ENCODE results near the gene NFIB.

The NFIB gene

DNA sequence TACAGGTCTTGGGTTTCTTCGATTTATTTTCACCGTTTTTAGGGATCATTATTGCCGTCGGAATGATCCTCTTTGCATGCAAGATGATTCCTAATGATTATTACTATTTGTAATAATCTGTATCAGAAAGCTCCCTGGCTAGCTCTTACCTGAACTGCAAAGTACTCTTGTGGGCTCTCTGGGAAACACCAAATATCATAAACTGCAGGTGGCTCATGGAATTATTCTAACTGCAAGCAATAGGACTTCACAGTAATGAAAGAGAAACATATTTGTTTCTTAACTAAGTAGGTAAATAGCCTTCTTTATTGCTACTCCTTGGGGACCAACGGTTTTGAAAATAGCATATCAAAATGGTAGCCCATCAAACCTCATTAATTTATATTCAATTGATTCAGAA is 219.4 kb downstream of the NFIB start:
- DNase-seq, result no peak

DNA sequence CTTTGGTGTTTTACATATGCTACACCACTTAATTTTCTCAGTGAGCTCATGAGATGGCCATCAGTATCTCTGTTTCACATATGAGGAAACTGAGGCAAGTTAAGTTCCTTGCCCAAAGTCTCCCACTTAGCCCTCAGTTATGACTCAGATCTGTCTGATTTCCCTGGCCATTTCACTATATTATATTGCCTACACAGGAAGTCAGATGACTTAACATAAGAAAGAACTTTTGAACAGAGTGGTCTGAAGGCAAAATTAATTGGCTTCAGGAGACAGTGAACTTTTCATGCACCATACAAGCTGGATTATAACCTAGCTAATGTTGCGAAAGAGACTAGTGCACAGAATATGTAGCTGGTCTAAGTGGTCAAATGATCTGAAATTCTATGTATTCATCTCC is 221.6 kb downstream of the NFIB start:
- DNase-seq, result no peak

DNA sequence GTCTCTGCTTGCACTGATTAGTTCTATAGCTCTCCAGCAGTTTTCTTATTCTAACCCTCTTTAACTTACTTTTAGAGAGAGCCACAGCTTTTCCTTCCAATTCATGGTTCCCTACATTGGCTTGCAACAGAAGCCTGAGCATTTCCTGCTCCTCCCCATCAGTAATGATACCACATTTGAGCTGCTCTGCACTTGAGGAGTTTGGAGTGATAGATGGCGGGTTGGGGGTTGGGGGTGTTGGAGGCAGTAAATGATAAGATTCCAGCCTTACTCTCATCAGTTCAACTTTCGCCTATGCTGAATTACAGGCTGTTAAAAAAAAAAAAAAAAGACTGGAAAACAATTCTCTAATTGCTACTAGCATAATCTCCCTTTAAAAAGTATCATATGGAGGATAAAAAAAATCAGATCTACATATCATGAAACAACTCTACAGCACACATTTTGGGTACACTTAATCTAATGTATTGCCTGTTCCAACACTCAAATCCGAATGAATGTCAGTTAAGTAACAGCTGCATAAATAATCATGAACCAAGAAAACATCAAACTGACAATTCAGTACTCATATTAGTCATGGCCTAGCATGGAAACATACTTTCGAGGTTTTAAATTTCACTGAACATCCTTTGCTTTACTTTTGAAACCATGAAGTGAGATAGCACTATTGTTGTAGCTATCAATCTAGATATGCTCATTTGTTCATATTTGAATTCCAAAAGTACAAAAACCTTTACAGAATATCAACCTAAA is 224.7 kb downstream of the NFIB start:
- no peak for DNase-seq

DNA sequence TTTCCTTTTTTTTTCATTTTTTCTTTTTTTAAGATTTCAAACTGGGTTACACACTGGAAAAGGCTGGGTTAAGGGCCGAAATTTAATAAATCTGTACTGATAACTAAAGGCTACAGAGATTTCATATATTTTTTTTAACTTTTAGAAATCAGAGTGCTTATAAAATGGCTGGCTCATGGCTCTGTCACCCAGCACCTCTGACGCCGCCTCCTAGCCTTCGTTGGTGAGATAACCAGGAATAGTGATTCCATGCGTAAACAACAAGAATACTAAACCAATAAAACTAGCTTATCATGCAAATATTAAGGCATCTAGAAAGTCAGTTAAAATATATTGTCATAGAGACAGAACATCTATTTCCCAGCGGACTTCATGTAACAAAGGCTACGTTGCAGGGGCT is 226.4 kb downstream of the NFIB start:
- DNase-seq, result no peak

DNA sequence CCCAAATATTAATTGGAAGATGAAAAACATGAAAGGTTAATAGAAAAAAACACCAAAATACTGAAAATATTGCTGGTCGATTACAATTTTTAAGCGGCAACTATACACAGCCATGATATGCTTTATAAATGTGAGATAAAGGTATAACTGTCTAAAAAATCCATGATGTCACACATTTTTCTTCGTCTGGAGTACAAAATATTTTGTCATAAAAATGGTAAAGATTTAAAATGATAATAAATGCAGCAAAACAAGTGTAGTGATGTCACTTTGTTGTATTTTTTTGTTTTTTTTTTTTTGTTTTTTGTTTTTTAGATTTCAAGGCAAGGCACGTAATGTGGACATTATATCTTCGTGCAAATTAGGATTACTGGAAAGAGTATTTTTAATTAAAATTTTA is 227.4 kb downstream of the NFIB start:
- no peak for DNase-seq

DNA sequence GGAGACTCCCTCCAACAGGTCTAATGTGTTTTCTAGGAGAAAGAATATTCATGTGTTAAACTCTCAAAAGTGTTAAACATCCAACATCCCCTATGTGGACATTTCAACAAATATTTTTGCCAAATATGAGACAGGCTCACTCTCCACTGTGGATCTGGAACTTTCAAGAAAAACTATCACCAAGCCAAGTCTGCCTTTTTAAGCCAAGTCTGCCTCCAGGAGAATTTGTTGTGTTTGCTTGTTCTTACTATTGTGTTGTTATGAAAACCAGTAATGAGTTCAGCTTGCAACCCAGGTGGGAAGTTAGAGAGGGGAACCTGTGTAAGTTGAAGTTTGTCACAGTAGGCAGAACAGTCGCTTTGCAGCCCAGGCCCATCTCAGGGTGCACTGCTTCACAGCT is 228.1 kb downstream of the NFIB start:
- DNase-seq, result no peak

DNA sequence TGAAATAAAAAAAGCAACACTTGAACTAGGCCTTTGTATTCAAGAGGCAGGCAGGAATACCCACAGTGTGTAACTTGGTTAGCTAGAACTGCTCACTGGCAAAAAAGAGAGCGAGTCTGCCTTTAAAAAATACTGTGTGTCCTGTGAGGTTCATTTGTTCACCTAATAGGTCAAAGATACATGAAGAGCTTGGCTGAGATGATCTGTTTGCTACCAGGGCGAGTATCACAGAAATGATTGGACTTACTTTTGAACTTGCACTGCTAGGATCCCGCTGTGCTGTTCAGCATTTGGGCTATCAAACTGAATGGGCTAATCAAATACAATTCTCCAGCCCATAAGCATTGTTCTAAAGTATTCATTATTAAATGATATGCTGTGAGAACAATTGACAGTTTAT is 229.1 kb downstream of the NFIB start:
- DNase-seq, result no peak

DNA sequence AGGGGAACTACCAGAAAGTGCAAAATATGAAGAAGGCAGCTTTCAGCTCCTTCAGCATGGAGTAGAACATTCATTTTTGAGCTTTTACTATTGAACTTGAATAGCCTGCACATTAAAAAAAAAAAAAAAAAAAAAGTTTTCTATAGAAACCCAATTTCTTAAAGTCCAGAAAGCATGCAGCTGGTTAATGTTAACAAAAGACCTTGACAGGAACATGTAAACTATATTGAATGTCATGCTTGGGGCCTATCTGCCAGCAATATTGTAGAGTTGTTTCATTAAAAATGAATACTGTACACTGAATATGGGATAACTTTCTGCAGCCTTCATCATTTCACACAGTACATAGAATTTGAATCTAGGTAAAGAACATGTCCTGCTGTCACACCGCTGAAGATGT is 230.6 kb downstream of the NFIB start:
- DNase-seq, result no peak

DNA sequence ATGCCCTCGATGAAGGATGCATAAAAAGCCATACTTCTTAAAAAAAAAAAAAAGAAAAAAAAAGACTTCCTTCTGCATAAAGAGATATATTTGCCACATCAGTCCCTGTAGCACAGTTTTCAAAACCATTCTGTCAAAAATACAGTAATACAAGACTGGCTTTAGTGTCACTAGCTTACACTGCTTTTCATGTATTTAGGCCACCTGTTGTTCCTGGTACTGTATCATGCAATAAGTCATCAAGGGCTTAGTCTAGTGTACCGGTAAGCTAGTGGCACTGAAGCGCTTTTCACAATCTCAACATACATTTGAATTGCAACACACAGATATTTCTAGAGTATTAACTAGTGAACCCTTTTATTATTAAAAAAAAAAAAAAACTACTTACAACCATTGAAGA is 231.2 kb downstream of the NFIB start:
- DNase-seq, result no peak

DNA sequence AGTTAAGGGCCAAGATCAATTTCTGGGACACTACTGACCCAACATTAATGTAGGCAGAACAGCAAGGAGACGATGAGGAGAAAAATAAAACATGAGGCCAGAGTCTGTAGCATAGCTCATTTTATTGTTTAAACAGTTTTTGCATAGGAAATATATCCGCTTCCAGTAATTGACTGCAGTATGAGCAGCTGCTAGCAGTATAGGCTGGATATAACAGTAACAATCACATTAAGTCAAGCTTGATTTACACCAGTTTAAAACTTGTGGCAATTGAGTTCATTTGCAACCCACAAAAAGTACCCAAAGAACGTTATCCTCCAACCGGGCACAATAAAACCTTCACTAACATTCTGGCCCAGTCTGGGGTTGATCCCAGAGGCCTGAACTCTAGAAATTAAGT is 232.2 kb downstream of the NFIB start:
- no peak for DNase-seq

DNA sequence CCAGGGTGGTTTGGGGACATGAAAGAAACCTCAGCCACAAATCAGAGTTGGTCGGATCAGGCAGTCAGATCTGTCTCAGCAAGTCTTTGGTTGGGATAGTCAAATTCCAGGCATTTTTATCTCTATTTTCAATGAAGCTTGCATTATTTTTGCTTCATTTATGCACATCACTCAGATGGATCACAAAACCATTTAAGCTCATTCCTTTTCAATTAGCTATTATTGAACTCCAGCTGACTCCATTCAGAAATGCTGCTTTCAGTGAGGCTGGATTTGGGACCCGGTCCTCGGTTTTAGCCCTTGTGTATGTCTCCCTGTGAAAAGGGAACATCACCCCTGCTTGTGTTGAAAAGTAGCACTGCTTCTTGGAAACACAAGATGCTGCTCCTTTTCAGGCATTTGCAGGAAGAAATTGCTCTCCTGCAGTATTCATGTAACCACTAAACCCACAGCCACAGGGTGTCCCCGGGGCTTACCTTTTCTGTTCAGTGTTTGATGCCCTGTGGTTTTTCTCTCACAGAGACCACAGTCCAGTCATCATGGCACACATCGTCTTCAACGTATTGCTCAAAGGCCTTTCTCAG is 232.9 kb downstream of the NFIB start:
- DNase-seq, result no peak

DNA sequence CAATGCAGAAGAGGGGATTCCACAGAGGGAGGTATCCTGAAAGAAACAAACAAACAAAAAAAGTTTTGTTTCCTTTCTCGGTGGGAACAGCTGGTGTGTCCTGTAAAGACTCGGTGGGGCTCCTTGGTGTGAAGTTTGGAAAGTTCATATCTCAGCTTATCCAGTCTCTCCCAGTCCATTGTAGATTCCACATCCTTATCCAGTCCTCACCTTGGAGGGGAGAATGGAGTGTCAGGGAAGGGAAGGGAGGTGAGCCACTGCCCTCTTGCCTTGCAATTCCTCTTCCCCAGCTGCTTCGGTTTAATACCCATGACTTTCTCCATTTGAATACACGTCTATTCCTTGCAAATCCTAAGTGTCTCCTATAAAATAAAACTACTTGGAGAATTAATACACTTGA is 234.5 kb downstream of the NFIB start:
- no peak for DNase-seq

DNA sequence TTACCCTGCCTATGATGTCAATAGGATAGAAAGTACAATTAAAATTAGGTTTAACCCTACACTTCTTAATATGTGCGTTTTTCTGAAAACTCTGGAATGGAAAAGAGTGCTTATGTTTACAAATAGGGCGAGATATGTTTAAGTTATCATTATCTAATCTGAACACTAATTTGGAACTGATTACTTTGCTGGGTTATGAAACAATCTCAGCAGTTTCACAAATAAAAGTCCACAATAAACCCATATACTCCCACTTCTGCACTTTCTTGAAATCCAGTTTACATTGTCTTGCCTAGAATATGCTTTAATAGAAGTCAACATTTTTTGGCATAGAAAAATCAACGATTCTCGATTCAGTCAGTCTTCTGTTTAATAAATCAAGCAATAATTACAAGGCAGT is 236.3 kb downstream of the NFIB start:
- DNase-seq, result no peak

DNA sequence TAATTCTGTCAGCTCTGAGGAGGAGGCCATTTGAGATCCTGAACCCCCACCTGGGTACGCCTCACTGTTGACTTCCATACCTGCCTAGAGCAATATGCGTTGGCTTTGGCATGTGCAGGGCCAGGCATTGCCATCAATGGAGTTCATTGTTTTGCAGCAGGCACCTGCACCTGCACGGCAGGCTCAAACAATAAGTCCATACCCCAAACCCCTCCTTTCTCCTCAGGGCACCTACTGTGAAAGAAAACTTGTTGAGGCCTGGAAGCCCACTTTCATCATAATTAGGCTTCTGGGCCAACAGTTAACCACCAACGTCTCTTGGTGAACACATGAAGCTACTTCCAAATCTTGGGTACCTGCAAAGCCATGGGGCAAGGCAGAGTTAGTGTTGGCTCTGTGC is 238.7 kb downstream of the NFIB start:
- DNase-seq, result no peak

DNA sequence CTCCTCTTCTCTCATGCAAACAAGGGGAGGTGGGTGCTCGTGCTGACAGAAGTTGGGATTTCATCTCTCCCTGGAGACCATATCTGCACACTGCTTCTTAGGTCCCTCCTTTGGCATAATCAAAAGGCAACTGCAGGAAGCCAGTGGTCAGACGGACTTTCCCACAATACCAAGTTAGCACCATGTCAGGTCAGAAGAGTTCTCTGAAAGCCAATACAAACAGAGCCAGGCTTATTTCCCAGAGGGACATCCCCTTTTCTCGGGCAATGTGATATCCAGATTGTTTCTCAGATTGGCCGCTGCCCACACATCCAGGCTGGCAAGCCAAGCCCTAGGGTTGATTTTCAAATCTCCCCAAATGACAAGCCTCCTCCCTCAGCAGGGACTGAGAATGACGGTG is 241.1 kb downstream of the NFIB start:
- DNase-seq, result no peak

DNA sequence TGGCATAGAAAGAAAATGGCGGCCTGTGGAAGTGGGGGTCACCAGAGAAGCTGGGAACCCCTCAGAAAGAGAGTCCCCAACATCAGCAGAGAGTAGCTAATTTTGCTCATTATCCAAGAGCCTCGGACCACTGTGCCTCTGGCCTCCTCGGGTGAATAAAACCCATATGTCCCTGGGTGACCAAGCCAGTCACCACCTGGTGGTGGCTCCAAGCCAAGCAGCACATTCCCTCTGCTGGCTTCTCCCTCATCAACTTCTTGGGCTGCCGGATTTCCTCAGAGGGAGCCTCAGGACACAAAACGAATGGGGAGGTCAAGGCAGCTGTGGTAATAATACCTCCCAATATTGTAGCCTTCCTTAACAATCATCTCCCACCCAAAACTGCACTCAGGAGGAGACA is 242.5 kb downstream of the NFIB start:
- DNase-seq, result no peak

DNA sequence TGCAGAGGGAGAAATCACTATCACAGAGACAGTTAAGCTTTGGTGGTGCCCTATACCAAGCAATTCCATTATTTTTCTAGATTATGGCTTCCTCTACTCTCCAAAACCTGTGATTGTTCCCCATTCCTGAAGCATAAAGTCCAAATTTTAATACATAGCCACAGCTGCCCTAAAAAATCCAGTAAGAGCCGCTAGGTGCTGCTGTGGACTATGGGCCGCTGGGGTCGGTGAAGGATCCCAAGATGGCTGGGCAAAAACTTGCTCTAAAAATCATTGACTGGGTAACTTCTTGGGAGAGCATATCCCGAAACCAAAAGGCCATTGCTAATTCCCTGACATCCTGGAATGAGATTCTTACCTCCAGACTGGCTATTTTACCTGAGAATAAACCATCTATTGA is 245.3 kb downstream of the NFIB start:
- no peak for DNase-seq

DNA sequence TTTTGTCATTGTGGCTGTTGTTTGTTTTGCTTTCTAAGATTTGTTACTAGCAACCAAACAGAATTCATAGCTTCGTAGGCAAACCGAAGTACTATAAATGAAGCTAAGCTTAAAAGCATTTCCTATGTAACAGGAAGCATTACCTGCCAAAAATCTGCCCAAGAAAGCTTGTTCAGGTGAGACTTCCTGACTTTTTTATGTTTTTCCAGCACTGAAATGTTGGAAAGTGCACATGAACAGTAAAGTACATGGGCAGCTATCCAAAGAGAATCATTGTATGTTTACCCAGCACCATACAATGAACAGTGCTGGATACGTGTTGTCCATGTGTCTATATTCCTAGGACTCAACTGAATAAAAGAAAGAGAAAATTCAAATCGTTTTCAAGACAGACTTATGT is 247.1 kb downstream of the NFIB start:
- no peak for DNase-seq

DNA sequence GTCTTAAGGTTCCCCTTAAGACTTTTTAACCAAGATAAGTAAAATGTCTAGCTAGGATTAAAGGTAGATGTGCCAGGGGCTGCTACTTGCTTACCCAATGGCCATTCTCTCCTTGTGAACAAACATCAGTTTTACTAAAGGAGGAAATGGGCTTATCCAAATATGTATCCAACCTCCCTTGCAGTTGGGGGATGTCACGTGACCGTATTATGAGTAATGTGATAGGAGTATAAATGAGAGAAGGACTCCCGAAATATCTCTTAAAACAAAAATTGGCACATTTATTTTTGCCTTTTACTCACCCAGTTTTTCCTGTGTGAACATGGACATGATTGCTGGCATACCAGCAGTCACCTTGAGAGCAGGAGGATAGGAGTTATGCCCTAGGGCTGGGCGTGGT is 247.9 kb downstream of the NFIB start:
- no peak for DNase-seq

DNA sequence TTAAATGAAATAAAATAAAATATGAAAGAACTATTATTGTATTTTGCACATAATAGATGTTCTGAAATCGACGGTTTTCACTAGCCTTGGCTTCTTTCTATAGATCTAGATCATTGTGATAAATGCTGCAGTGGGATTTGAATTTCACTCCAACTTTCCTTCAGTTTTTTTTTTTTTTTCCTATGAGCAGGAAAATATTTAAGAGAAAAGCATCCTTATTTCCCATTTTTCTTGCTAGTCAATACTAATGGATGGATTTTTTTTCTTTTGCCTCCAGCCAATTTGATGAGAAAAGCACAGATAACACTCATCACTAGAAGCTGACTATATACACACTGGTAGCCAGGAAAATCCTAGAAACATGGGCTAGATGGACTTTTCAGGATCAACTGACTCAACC is 249.0 kb downstream of the NFIB start:
- DNase-seq, result no peak

DNA sequence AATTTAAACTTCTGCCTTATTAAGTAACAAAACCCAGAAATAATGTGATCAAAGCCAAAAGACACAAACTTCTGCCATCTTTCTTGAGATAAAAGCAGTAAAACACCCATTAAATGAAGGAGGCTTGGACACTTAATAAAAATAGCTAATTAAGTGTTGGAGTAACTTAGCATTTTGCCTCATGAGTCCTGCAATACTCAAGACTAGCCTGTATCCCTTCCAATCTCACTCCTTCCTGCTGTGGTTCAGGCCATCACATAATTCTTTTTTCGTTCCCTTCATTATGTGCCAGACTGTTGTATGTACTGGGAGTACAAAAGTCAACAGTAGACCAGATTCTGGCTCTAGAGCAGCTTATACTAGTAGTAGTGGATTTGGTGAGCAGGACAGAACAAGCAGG is 250.2 kb downstream of the NFIB start:
- no peak for DNase-seq

DNA sequence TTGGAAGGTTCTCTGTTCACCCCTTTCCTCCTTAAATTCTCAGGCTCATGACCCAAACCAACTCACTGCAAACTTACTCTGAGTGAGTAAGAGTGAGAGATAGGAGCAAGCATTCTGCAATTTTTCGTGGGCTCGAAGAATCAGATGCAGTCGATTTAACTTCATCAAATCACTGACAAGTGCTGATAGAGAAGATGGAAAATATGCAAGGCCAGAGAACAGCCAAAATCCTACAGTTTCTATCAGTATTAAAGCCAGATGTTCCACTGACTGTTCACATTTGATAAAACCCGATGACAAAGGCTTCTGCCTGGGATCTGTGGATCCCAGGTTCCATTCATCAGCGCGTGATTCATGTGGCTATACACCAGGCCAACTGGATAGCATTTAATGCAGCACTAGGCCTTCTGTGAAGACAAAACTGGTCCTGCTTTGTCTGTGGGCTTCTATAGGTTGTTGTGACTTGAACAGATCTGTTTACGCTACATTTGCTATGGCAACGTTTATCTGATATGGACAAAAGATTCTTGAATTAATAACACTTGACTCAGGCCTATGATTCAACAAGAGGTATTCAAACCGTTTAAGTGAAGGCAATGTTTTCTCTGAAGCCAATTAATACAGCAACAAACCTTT is 251.2 kb downstream of the NFIB start:
- DNase-seq, result no peak

DNA sequence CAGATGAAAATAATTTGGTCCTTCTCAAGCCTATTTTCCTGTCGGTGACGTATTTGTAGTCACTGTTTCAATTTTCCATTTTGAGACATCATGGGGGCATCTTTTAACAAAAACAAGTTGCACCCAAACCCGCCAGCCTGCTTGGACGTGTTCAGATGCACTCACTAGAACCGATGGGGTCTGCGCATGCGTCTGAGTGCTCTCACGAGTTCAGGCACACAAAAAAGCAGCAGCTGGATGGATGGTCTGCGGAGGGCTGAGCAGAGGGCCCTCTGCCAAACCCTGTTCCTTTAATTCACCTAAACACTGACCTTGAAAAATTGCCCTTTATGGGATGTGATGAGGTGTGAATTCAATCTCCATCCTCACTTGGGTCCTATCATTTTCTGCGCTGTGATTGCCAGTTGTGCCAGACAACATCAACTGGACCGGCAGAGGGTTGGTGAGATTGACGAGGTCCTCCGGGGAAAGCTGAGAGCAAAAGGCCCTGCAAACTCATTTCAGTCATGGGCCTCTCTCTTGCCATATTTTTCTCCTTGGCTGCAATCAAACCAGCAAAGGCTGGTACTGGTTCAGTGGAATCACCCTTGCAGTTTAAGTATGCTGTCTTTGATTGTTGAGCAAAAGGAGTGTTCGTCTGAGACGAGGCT is 251.9 kb downstream of the NFIB start:
- DNase-seq, result no peak

DNA sequence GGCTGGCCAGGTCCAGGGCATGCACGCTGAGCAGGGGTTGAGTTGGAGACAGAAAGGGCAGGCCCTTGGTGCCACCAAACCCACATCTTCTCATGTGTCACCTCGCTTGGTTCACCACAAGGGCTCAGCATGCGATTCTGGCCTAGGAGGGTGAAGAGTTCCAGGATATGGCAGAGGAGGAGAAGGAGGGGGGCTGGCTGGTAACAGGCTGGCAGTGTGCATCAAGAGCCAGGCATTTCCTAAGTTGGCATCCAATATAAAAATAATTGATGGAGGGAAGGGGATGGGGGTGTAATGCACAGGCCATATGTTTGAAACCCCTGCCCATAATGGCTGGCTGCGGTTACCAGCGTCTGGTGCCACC is 255.6 kb downstream of the NFIB start:
- DNase-seq, result no peak
